Neuron (in vitro differentiated cells): Measurements from ENCODE around the gene AIPL1.

Experiments used
- H2AFZ ChIP-seq: one replicate; pipeline ENCODE4 v1.6.1; 2013; ENCODE audit warnings: low read depth, mild to moderate bottlenecking, inconsistent platforms, low read length, moderate library complexity
- H3K27me3 ChIP-seq: one replicate; pipeline ENCODE4 v1.6.1; 2013; ENCODE audit warnings: low read length; ENCODE audit not compliant: insufficient read depth
- H3K36me3 ChIP-seq: one replicate; pipeline ENCODE4 v1.6.1; 2013; ENCODE audit warnings: low read length; ENCODE audit not compliant: insufficient read depth
- H3K4me1 ChIP-seq: one replicate; pipeline ENCODE4 v1.6.1; 2013; ENCODE audit warnings: low read length; ENCODE audit not compliant: insufficient read depth
- H3K4me3 ChIP-seq: 2 replicates; pipeline ENCODE4 v1.5.1; 2013; ENCODE audit warnings: mild to moderate bottlenecking, low read length, moderate library complexity
- H3K9me3 ChIP-seq: one replicate; pipeline ENCODE4 v1.6.1; 2013; ENCODE audit warnings: low read length

The AIPL1 gene

GRCh38 chr17:6450926-6451832 lies 16.3 kb upstream of the AIPL1 start:
- peaks cover 30% of the 10 kb centered on the region for H3K36me3 ChIP-seq
- no peaks in the 10 kb centered on the region for H3K9me3 ChIP-seq
- no peak overlapping the region for H2AFZ ChIP-seq
- H3K4me1 ChIP-seq: peaks cover 18% of the 10 kb centered on the region
- H3K4me3 ChIP-seq: no peak overlapping the region
- H3K27me3 ChIP-seq: no peaks in the 10 kb centered on the region

- Histone ChIP-seq H2AFZ (no peak overlapping the region), H3K36me3 (peaks cover 40% of the 10 kb centered on the region), H3K9me3 (no peaks in the 10 kb centered on the region), H3K4me1 (peaks cover 31% of the 10 kb centered on the region), H3K27me3 (no peaks in the 10 kb centered on the region), H3K4me3 (no peak overlapping the region)
Observed at GRCh38 chr17:6449307-6449706, 14.4 kb upstream of the AIPL1 start.

- H3K36me3 ChIP-seq: peaks cover 40% of the 10 kb centered on the region
- no peaks in the 10 kb centered on the region for H3K27me3 ChIP-seq
- H3K4me1 ChIP-seq: peaks cover 31% of the 10 kb centered on the region
- no peak overlapping the region for H3K4me3 ChIP-seq
- no peaks in the 10 kb centered on the region for H3K9me3 ChIP-seq
- H2AFZ ChIP-seq: no peak overlapping the region
Observed at GRCh38 chr17:6448473-6448872, 13.6 kb upstream of the AIPL1 start.

GRCh38 chr17:6446516-6447100 lies 11.7 kb upstream of the AIPL1 start:
- H3K36me3 ChIP-seq: peaks cover 38% of the 10 kb centered on the region
- no peak overlapping the region for H2AFZ ChIP-seq
- H3K27me3 ChIP-seq: no peaks in the 10 kb centered on the region
- H3K4me3 ChIP-seq: no peak overlapping the region
- H3K9me3 ChIP-seq: no peaks in the 10 kb centered on the region
- H3K4me1 ChIP-seq: peaks cover 31% of the 10 kb centered on the region

- peaks cover 33% of the 10 kb centered on the region for H3K36me3 ChIP-seq
- peaks cover 2% of the 10 kb centered on the region for H3K9me3 ChIP-seq
- no peak overlapping the region for H2AFZ ChIP-seq
Observed at GRCh38 chr17:6444571-6445335, 9.8 kb upstream of the AIPL1 start.

GRCh38 chr17:6443692-6444570 lies 9.0 kb upstream of the AIPL1 start, which contains the start of gene PIMREG:
PIMREG (plus strand) TSS chr17:6444455; CDS start chr17:6445111, 656 bp downstream.
- H3K36me3 ChIP-seq: peaks cover 26% of the 10 kb centered on the region
- peak within 1 kb of the TSS; percentile 55 for H3K4me3 ChIP-seq
- H3K27me3 ChIP-seq: no peaks in the 10 kb centered on the region
- peaks cover 2% of the 10 kb centered on the region for H3K9me3 ChIP-seq
- peak within 1 kb of the TSS; percentile 71 for H2AFZ ChIP-seq
- peaks cover 42% of the 10 kb centered on the region for H3K4me1 ChIP-seq

More at GRCh38 chr17:6444571-6445335, 9.8 kb upstream of the AIPL1 start:
- Histone ChIP-seq H3K4me3 (peak overlapping the region; percentile 55), H3K4me1 (peaks cover 34% of the 10 kb centered on the region), H3K27me3 (no peaks in the 10 kb centered on the region)

GRCh38 chr17:6442775-6443174 lies 7.9 kb upstream of the AIPL1 start:
- no peak overlapping the region for H3K4me3 ChIP-seq
- peaks cover 18% of the 10 kb centered on the region for H3K36me3 ChIP-seq
- no peak overlapping the region for H2AFZ ChIP-seq
- peaks cover 46% of the 10 kb centered on the region for H3K4me1 ChIP-seq
- H3K27me3 ChIP-seq: no peaks in the 10 kb centered on the region
- peaks cover 2% of the 10 kb centered on the region for H3K9me3 ChIP-seq

- no peaks in the 10 kb centered on the region for H3K36me3 ChIP-seq
- peaks cover 2% of the 10 kb centered on the region for H3K9me3 ChIP-seq
- H3K4me3 ChIP-seq: no peak overlapping the region
- peaks cover 34% of the 10 kb centered on the region for H3K4me1 ChIP-seq
- no peaks in the 10 kb centered on the region for H3K27me3 ChIP-seq
- H2AFZ ChIP-seq: no peak overlapping the region
Observed at GRCh38 chr17:6439951-6440350, 5.0 kb upstream of the AIPL1 start.

GRCh38 chr17:6437956-6438355 lies 3.0 kb upstream of the AIPL1 start:
- Histone ChIP-seq H3K9me3 (peaks cover 2% of the 10 kb centered on the region), H2AFZ (no peak overlapping the region), H3K4me1 (peaks cover 30% of the 10 kb centered on the region), H3K4me3 (no peak overlapping the region), H3K27me3 (peaks cover 3% of the 10 kb centered on the region), H3K36me3 (no peaks in the 10 kb centered on the region)

- H2AFZ ChIP-seq: no peak overlapping the region
- H3K9me3 ChIP-seq: peaks cover 2% of the 10 kb centered on the region
- peaks cover 3% of the 10 kb centered on the region for H3K27me3 ChIP-seq
- no peak overlapping the region for H3K4me3 ChIP-seq
- H3K4me1 ChIP-seq: peaks cover 30% of the 10 kb centered on the region
- no peaks in the 10 kb centered on the region for H3K36me3 ChIP-seq
Observed at GRCh38 chr17:6437466-6437865, 2.5 kb upstream of the AIPL1 start.

- Histone ChIP-seq H2AFZ (no peak overlapping the region), H3K4me1 (peaks cover 25% of the 10 kb centered on the region), H3K36me3 (no peaks in the 10 kb centered on the region), H3K27me3 (peaks cover 3% of the 10 kb centered on the region), H3K4me3 (no peak overlapping the region), H3K9me3 (peaks cover under 1% of the 10 kb centered on the region)
Observed at GRCh38 chr17:6435968-6436367, 1.0 kb upstream of the AIPL1 start.

GRCh38 chr17:6430769-6431168 lies 4.2 kb downstream of the AIPL1 start:
- H3K4me1 ChIP-seq: peaks cover 7% of the 10 kb centered on the region
- peaks cover 3% of the 10 kb centered on the region for H3K9me3 ChIP-seq
- no peaks in the 10 kb centered on the region for H3K36me3 ChIP-seq
- peaks cover 3% of the 10 kb centered on the region for H3K27me3 ChIP-seq
- no peak overlapping the region for H2AFZ ChIP-seq
- H3K4me3 ChIP-seq: no peak overlapping the region
